Stimulated activated CD4-positive, alpha-beta T cell treated with anti-CD3 and anti-CD28 coated beads, Interleukin-1b, Interleukin-23, amount 100 ng/mL, for 48 hours (primary cell): ENCODE data around the gene SAMD11.
A peak's percentile ranks its signal among the peaks of the same experiment; 100 is the strongest.
"Not testable (repeated sequence)": the region's sequence is repeated elsewhere in the genome, so short reads cannot be mapped to it uniquely, and the experiment has no call there.

Experiments
- DNase-seq: peaks from one replicate; pipeline ENCODE4 v3.0.0-alpha.2; 2020

SAMD11 gene

DNA sequence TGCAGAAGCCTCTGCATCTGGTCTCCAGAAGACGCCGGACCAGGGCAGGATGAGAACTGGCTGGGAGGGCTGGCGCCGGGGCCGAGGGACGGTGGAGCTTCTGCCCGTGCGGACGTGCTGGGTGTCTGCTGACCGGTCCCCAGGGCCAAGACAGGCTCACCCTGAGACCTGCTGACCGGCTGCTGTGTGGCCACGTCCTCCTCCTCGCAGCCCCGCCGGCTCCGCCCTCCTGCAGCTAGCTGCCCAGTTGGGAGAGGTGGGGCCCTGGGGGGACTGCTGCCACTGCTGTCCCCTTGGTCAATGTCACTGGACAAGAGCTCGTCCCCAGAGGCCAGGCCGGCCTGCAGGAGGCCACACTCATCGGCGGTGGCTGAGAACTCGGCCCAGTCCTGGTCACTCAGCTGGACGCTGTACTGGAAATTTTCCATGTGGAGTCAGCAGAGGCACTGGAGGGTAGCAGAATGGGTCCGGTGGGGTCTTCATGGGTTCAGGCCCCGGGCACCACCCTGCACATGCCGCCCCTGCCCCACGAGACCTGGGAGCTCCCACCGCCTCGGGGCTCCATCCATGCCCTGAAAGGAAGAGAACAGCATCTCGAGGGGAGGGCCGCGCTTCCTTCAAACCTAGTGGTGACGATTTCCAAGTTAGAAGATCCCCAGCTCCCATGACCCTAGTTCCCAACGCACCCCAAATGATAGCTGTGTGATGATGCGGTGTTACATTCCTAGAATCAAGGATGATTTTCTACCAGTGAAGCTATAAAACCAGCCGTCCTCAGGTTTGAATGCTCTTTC is 57.1 kb downstream of the SAMD11 start:
- DNase-seq, result no peak

GRCh38 chr1:981491-981954 is 57.8 kb downstream of the SAMD11 start:
- no peak for DNase-seq

GRCh38 chr1:981955-982558 is 58.3 kb downstream of the SAMD11 start, which contains the start of gene PERM1:
Gene PERM1, minus strand, starts transcription at chr1:982093. Its CDS starts 1,064 bp downstream, at chr1:981029.
- DNase-seq, result no peak

- no peak for DNase-seq
Observed at GRCh38 chr1:982765-983436, 59.2 kb downstream of the SAMD11 start.

DNA sequence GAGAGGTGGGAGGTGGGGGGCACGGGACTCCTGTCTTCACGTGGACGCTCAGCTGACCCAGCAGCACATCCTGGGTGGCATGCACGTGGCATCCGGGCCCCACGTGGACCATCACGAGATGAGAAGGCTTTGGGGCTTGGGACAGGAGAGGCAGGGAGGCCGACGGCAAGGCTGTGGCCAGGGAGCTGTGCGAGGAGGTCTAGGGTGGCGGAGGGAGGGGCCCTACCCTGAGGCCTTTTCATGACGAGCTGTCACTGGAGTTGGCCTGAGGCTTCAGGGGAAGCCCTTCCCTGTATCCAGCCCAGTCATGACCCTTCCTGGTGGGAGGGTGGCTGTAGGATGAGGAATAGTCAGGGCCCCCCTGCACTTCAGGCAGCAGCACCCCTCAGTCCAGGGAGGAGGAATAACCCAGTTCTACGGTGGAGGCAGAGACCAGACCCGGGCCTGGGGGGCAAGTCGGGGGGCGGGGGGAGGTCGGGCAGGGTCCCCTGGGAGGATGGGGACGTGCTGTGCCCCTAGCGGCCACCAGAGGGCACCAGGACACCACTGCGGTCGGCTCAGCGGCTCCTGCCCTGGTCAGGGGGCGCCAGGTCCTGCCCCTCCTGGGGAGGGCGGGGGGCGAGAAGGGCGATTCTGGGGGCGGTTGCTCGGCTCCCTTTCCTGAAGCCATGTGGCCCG is 60.2 kb downstream of the SAMD11 start:
- peak; percentile 48 for DNase-seq

GRCh38 chr1:984476-984814 is 60.7 kb downstream of the SAMD11 start:
- no peak for DNase-seq

- DNase-seq, result no peak
Observed at GRCh38 chr1:985126-985525, 61.4 kb downstream of the SAMD11 start.

- DNase-seq, result not testable (repeated sequence)
Observed at GRCh38 chr1:988061-988460, 64.3 kb downstream of the SAMD11 start.

DNA sequence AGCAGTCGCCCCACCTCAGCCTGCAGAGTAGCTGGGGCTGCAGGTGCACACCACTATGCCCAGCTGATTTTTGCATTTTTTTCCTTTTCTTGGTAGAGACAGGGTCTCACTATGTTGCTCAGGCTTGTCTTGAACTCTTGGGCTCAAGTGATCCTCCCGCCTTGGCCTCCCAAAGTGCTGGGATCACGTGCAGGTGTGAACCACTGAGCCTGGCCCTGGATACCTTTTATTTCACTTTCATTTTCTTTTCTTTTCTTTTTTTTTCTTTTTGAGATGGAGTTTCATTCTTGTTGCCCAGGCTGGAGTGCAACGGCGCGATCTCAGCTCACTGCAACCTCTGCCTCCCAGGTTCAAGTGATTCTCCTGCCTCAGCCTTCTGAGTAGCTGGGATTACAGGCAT is 67.6 kb downstream of the SAMD11 start:
- not testable (repeated sequence) for DNase-seq

GRCh38 chr1:991895-992294 is 68.2 kb downstream of the SAMD11 start:
- DNase-seq, result no peak

DNA sequence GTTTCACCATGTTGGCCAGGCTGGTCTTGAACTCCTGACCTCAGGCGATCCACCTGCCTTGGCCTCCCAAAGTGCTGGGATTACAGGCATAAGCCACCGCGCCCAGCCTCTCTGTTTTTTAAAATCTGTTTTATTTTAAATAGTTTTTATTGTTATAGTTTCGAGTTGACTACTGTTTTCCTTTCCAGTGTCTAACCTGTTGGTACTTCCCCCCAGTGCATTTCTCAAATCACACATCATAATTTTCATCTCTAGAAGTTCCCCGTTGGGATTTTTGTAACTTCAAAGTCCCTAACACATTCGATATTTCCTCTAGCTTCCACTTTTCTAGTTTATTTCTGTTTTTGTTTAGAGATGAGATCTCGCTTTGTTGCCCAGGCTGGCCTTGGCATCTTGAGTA is 68.6 kb downstream of the SAMD11 start:
- DNase-seq, result no peak

- DNase-seq, result no peak
Observed at GRCh38 chr1:993379-993995, 69.8 kb downstream of the SAMD11 start.
